GM23338 (cell line): ENCODE results near the gene MRPL30. TPM values are rescaled to one million over a fixed set of nuclear protein-coding genes. Genes with fewer than 3 reads are reported as not detected.

Experiments used
- ATAC-seq: fragments of 200-7000 bp; cut with Tn5 transposase; 3 replicates; pipeline ENCODE4 v1.9.1; 2020
- DNase-seq: peaks from one replicate; pipeline ENCODE4 v3.0.0-alpha.2; 2015; ENCODE audit warnings: low spot score
- H2AFZ ChIP-seq: fragments of 200-600 bp; sonication (generic); 2 replicates; pipeline ENCODE4 v1.8.0; 2016; ENCODE audit warnings: antibody characterized with exemption, mild to moderate bottlenecking, moderate library complexity
- H3F3A ChIP-seq: fragments of 200-600 bp; sonication (generic); replicated peaks from 2 replicates; pipeline ENCODE4 v1.8.0; 2017; ENCODE audit warnings: antibody characterized with exemption, mixed run types, low read depth
- H3K27ac ChIP-seq: fragments of 200-600 bp; sonication (generic); 2 replicates; pipeline ENCODE4 v1.6.1; 2016; ENCODE audit warnings: low read depth
- H3K27me3 ChIP-seq: fragments of 200-600 bp; sonication (generic); 2 replicates; pipeline ENCODE4 v1.8.0; 2016; ENCODE audit warnings: mild to moderate bottlenecking, mixed run types, moderate library complexity; ENCODE audit not compliant: insufficient read depth
- H3K36me3 ChIP-seq: fragments of 200-600 bp; sonication (generic); 2 replicates; pipeline ENCODE4 v1.8.0; 2016; ENCODE audit warnings: mild to moderate bottlenecking; ENCODE audit not compliant: insufficient read depth
- H3K4me1 ChIP-seq: fragments of 200-600 bp; sonication (generic); 2 replicates; pipeline ENCODE4 v1.8.0; 2016; ENCODE audit warnings: mild to moderate bottlenecking, moderate library complexity; ENCODE audit not compliant: insufficient read depth
- H3K4me2 ChIP-seq: fragments of 200-600 bp; sonication (generic); 2 replicates; pipeline ENCODE4 v1.7.1; 2017; ENCODE audit warnings: mixed run types
- H3K4me3 ChIP-seq: fragments of 200-600 bp; sonication (generic); 2 replicates; pipeline ENCODE4 v1.6.1; 2016; ENCODE audit warnings: mixed run types
- H3K79me2 ChIP-seq: fragments of 200-600 bp; sonication (generic); replicated peaks from 2 replicates; pipeline ENCODE4 v1.8.0; 2017; ENCODE audit warnings: mild to moderate bottlenecking; ENCODE audit not compliant: insufficient read depth
- H3K9me2 ChIP-seq: fragments of 200-600 bp; sonication (generic); 2 replicates; pipeline ENCODE4 v1.8.0; 2017; ENCODE audit not compliant: insufficient read depth
- H4K20me1 ChIP-seq: fragments of 200-600 bp; sonication (generic); replicated peaks from 2 replicates; pipeline ENCODE4 v1.8.0; 2017; ENCODE audit warnings: mild to moderate bottlenecking; ENCODE audit not compliant: insufficient read depth
- H3K27ac Mint-ChIP-seq: 2 replicates; pipeline ENCODE4 v1.8.0; 2020; ENCODE audit warnings: inconsistent platforms, mild to moderate bottlenecking, moderate library complexity, mixed read lengths
- H3K27me3 Mint-ChIP-seq: 3 replicates; pipeline ENCODE4 v1.8.0; 2022; ENCODE audit warnings: low read depth, mild to moderate bottlenecking, moderate library complexity, mixed read lengths, inconsistent platforms; ENCODE audit not compliant: insufficient read depth, poor library complexity
- H3K36me3 Mint-ChIP-seq: 3 replicates; pipeline ENCODE4 v1.8.0; 2021; ENCODE audit warnings: low read depth, mild to moderate bottlenecking, inconsistent platforms, moderate library complexity, mixed read lengths
- H3K4me1 Mint-ChIP-seq: 3 replicates; pipeline ENCODE4 v1.8.0; 2020; ENCODE audit warnings: mild to moderate bottlenecking, inconsistent platforms, mixed read lengths
- H3K4me3 Mint-ChIP-seq: 3 replicates; pipeline ENCODE4 v1.8.0; 2021; ENCODE audit warnings: moderate library complexity, mild to moderate bottlenecking, inconsistent platforms, mixed read lengths
- H3K9me3 Mint-ChIP-seq: 3 replicates; pipeline ENCODE4 v1.8.0; 2020; ENCODE audit warnings: moderate library complexity, mild to moderate bottlenecking, inconsistent platforms, mixed read lengths
- CREB1 ChIP-seq: fragments of 250-450 bp; sonication (Bioruptor Pico); IDR thresholded peaks from 2 replicates; pipeline ENCODE4 v1.5.0; 2020; ENCODE audit warnings: low read depth, mild to moderate bottlenecking, moderate library complexity
- CTCF ChIP-seq, 2 experiments: fragments of 200-600 bp in 1 of 2; sonication (generic) in 1 of 2; conservative IDR thresholded peaks; 2 replicates each; pipeline versions ENCODE4 v1.5.1 to v1.6.1; 2016 to 2017; ENCODE audit warnings: antibody characterized with exemption in 2 of 2, low read depth in 2 of 2, mild to moderate bottlenecking in 2 of 2, moderate library complexity in 1 of 2
- ETS1 ChIP-seq: IDR thresholded peaks from 2 replicates; pipeline ENCODE4 v1.6.1; 2016; ENCODE audit warnings: antibody characterized with exemption
- EZH2 ChIP-seq: fragments of 200-600 bp; sonication (generic); IDR thresholded peaks from one replicate; pipeline ENCODE4 v1.8.0; 2017; ENCODE audit warnings: antibody characterized with exemption, mild to moderate bottlenecking, low read depth; ENCODE audit not compliant: unreplicated experiment
- EZH2phosphoT487 ChIP-seq: fragments of 200-600 bp; sonication (generic); IDR thresholded peaks from one replicate; pipeline ENCODE4 v1.8.1; 2018; ENCODE audit warnings: antibody characterized with exemption; ENCODE audit not compliant: unreplicated experiment
- JUNB ChIP-seq: IDR thresholded peaks from one replicate; pipeline ENCODE4 v1.6.1; 2016; ENCODE audit warnings: antibody characterized with exemption; ENCODE audit not compliant: unreplicated experiment
- NANOG ChIP-seq: IDR thresholded peaks from 2 replicates; pipeline ENCODE4 v1.6.1; 2016; ENCODE audit warnings: antibody characterized with exemption, borderline replicate concordance
- POLR2AphosphoS5 ChIP-seq: IDR thresholded peaks from 2 replicates; pipeline ENCODE4 v1.6.1; 2016; ENCODE audit warnings: antibody characterized with exemption, low read depth
- REST ChIP-seq: IDR thresholded peaks from one replicate; pipeline ENCODE4 v1.6.1; 2018; ENCODE audit warnings: antibody characterized with exemption; ENCODE audit not compliant: unreplicated experiment
- STAT1 ChIP-seq: IDR thresholded peaks from one replicate; pipeline ENCODE4 v1.6.1; 2016; ENCODE audit warnings: antibody characterized with exemption; ENCODE audit not compliant: unreplicated experiment
- ZNF114 ChIP-seq: fragments of 250-450 bp; sonication (Bioruptor Pico); IDR thresholded peaks from 2 replicates; pipeline ENCODE4 v1.5.0; 2020; ENCODE audit warnings: mild to moderate bottlenecking, moderate library complexity
- ZNF331 ChIP-seq: fragments of 250-450 bp; sonication (Bioruptor Pico); IDR thresholded peaks from 2 replicates; pipeline ENCODE4 v1.5.0; 2020; ENCODE audit warnings: low read depth, mild to moderate bottlenecking, moderate library complexity
- ZNF462 ChIP-seq: fragments of 250-450 bp; sonication (Bioruptor Pico); IDR thresholded peaks from 2 replicates; pipeline ENCODE4 v1.5.0; 2020; ENCODE audit warnings: mild to moderate bottlenecking, moderate library complexity
- polyA plus RNA-seq: library from polyadenylated mRNA; unstranded; fragments of >200 nt; fragmentation: Nextera tagmentation; extraction: Ambion mirVana; gene quantifications from 2 replicates; pipeline ENCODE4 v1.2.1, GENCODE V29; 2016
- total RNA-seq: library from RNA; depleted of rRNA; stranded (reverse); fragments of >200 nt; shearing (Covaris generic); gene quantifications from 2 replicates; pipeline ENCODE4 v1.2.3, GENCODE V29; 2014

The MRPL30 gene
- total and polyA plus RNA-seq, 2 experiments from 2014 or later, result 51.4 to 53.7 TPM

GRCh38 chr2:99242151-99242550, 61.2 kb downstream of the MRPL30 start:
- no peak for DNase-seq
- Mint-ChIP-seq H3K9me3 (no peaks in the 10 kb centered on the region; the same call in 2 of the 3 replicates), H3K27me3 (peaks cover 4% of the 10 kb centered on the region)

More at GRCh38 chr2:99242151-99242550, 61.2 kb downstream of the MRPL30 start:
- Histone ChIP-seq H3K27ac (no peak overlapping the region), H2AFZ (no peak overlapping the region), H3K27me3 (no peaks in the 10 kb centered on the region), H3K4me1 (no peaks in the 10 kb centered on the region), H3K36me3 (no peaks in the 10 kb centered on the region), H4K20me1 (no peaks in the 10 kb centered on the region), H3K9me2 (no peaks in the 10 kb centered on the region), H3K79me2 (no peaks in the 10 kb centered on the region), H3F3A (no peaks in the 10 kb centered on the region), H3K4me2 (no peak overlapping the region), H3K4me3 (no peak overlapping the region)
- H3K4me3 Mint-ChIP-seq, result no peak overlapping the region
- H3K4me1 Mint-ChIP-seq, result no peaks in the 10 kb centered on the region
- no peak for TF ChIP-seq POLR2AphosphoS5
- no peak for TF ChIP-seq NANOG
- no peak for TF ChIP-seq ETS1
- TF ChIP-seq CREB1, result no peak
- TF ChIP-seq JUNB, result no peak
- TF ChIP-seq ZNF114 (CRISPR knock-in tag), result no peak
- TF ChIP-seq CTCF (conservative IDR thresholded peaks at IDR 0.05; ENCODE audit: low read depth in 2 of 2), result no peak
- no peak for TF ChIP-seq ZNF462 (CRISPR knock-in tag)
- no peak for TF ChIP-seq STAT1
- TF ChIP-seq ZNF331 (CRISPR knock-in tag), result no peak
- TF ChIP-seq REST, result no peak
- no peak for TF ChIP-seq EZH2phosphoT487
- TF ChIP-seq EZH2, result no peak
- ATAC-seq, result no peak
- H3K27ac Mint-ChIP-seq, result no peak overlapping the region
- H3K36me3 Mint-ChIP-seq, result no peaks in the 10 kb centered on the region
